SHP77 (cell line): Measurements from ENCODE around the gene WDR93.

Experiments
- DNase-seq, 2 experiments: peaks; one replicate each; lab custom pipeline; 2025; lab: John Stamatoyannopoulos, UW

WDR93 gene

GRCh38 chr15:89749526-89749925 is 58.9 kb downstream of the WDR93 start:
- DNase-seq: no peak

GRCh38 chr15:89749951-89750559 is 59.4 kb downstream of the WDR93 start:
- DNase-seq: peak; percentile 9 to 16

GRCh38 chr15:89750560-89751542 is 60.2 kb downstream of the WDR93 start, which contains the start of gene MESP1:
Gene MESP1 (minus strand): TSS chr15:89751249. CDS start chr15:89751231, 18 bp downstream.
- DNase-seq: peak; percentile 69 to 90

- DNase-seq: no peak
Observed at GRCh38 chr15:89751748-89752147, 61.1 kb downstream of the WDR93 start.

- no peak for DNase-seq
Observed at GRCh38 chr15:89753855-89754254, 63.2 kb downstream of the WDR93 start.

GRCh38 chr15:89754361-89755154 is 63.9 kb downstream of the WDR93 start:
- DNase-seq: no peak

GRCh38 chr15:89755701-89756100 is 65.1 kb downstream of the WDR93 start:
- DNase-seq: no peak

- DNase-seq: no peak
Observed at GRCh38 chr15:89756897-89757296, 66.3 kb downstream of the WDR93 start.

GRCh38 chr15:89758283-89758682 is 67.7 kb downstream of the WDR93 start:
- no peak for DNase-seq

GRCh38 chr15:89758981-89759380 is 68.4 kb downstream of the WDR93 start:
- DNase-seq: no peak

GRCh38 chr15:89759835-89760234 is 69.2 kb downstream of the WDR93 start:
- DNase-seq: no peak

GRCh38 chr15:89760303-89761008 is 69.8 kb downstream of the WDR93 start:
- peak; percentile 50 to 59 for DNase-seq

GRCh38 chr15:89761009-89761831 is 70.6 kb downstream of the WDR93 start:
- no peak for DNase-seq

- no peak for DNase-seq
Observed at GRCh38 chr15:89761929-89762328, 71.3 kb downstream of the WDR93 start.

GRCh38 chr15:89765694-89766093 is 75.1 kb downstream of the WDR93 start:
- no peak for DNase-seq

GRCh38 chr15:89766357-89767311 is 76.0 kb downstream of the WDR93 start:
- DNase-seq: no peak

- DNase-seq: no peak
Observed at GRCh38 chr15:89767411-89767915, 76.9 kb downstream of the WDR93 start.

- no peak for DNase-seq
Observed at GRCh38 chr15:89768071-89768500, 77.5 kb downstream of the WDR93 start.

- no peak for DNase-seq
Observed at GRCh38 chr15:89769366-89769765, 78.8 kb downstream of the WDR93 start.
